DMS114 treated with DMSO at 0.1 percent for 48 hours (cell line): ENCODE measurements around the gene SBNO1.
"Not testable (repeated sequence)": the region's sequence is repeated elsewhere in the genome, so short reads cannot be mapped to it uniquely, and the experiment has no call there.

Experiments
- DNase-seq: peaks from one replicate; lab custom pipeline; 2025; ENCODE audit not compliant: unreplicated experiment; lab: John Stamatoyannopoulos, UW

SBNO1 gene

DNA sequence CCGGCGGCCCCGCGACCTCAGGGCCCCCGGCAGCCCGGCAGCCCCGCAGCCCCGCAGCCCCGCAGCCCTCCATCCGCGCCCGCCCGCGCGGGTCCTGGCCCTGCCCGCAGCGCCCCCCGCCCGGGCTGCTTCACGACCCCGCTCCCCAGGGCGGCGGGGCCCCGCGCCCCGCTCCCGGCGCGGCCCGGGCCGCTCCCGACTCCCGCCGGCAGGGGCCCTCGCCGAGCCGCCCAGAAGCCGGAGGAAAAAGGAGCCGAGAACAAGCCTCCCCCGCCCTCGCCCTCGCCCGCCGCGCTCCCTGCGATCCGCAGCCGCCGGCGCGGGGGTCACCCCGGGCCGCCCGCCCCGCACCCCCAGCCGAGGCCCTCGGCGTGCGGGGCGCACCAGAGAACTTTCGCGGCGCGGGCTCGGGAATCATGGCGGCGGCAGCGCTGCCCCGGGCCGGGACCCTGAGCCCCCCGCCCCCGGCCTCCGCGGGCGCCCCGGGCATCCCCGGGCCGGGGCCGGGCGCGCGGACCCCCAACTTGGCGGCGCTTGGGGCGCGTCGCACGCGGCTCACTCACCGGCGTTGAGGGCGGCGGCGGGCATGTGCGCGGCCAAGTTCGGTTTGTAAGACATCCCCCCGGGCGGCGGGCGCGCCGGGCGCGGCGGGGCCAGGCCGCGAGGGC lies 93.5 kb downstream of the SBNO1 start:
- no peak for DNase-seq

DNA sequence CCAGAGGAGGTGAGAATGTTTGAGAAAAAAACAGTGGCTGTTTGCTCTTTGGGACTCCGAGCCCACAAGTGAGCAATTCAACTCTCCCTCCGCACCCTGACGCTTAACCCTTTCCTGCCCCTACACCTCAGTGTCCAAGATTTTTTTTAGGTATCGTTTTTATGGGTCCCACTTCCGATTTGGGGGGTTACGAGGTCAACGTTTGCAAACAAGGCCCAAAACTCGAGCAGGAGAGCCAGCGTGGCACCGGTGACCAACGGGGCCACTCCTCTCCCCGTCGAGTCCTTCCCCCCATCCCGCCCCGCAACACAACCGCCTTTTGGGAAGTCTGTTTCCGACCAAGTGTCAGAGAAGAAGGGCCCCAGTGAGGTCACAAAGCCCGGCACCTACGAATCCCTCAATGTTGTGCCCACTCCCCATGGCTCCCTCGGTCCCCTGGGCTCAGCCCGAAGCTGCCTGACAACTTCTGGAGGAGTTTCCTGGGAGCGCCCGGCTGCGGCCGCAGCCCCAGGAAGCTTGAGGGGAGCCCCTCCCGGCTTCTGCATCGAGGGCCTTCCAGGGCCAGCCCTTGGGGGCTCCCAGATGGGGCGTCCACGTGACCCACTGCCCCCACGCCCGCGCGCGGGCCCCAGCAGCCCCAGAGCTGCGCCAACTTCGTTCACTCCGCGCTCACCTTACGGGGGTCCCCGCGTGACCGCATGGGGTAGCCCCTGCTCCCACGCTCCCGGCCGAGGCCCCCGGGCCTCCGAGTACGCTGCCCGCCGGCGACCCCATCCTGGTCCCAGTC lies 94.2 kb downstream of the SBNO1 start:
- DNase-seq = no peak

- no peak for DNase-seq
Observed at GRCh38 chr12:123269896-123270213, 94.8 kb downstream of the SBNO1 start.

DNA sequence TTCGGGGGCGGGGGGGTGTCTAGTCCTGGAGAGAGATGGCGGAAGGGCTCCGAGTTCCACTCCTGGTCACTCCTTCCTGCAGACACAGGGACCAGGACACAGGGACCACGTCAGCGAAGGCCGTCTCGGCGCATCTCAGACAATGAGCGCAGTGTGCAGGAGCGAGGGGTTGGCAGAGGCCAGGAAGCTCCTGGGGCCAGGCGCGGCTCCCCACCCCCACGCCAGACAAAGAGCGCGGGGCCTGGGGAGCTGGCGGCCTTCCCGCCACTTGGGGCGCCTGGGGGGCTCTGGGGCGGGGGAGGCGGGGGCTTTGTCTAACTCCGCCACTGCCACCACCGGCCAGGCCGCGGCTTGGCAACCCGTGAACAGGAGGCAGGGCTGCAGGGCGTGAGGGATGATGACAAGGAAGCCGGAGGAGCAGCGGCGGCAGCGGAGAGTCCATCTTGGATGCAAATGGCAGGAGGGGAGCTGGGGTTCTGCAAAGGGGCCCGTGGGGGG lies 95.2 kb downstream of the SBNO1 start:
- DNase-seq = no peak

DNA sequence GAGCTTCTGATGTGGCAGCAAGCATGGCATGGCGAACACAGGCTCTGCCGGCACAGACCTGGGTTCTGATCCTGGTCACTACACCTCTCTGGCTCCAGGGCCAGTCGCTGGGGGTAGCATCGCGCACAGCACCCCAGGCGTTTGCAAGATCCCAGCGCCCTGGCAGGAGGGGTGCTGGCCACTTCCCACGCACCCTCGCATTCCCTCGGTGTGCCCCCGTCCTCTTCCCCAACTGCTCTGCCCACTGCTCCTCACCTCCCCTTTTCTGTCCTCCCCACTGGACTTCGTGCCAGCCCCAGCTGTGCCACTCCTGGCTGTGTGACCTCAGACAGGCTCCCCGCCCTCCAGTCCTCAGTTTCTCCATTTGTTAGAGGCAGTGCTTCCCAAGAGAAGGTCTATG lies 95.8 kb downstream of the SBNO1 start:
- DNase-seq = no peak

DNA sequence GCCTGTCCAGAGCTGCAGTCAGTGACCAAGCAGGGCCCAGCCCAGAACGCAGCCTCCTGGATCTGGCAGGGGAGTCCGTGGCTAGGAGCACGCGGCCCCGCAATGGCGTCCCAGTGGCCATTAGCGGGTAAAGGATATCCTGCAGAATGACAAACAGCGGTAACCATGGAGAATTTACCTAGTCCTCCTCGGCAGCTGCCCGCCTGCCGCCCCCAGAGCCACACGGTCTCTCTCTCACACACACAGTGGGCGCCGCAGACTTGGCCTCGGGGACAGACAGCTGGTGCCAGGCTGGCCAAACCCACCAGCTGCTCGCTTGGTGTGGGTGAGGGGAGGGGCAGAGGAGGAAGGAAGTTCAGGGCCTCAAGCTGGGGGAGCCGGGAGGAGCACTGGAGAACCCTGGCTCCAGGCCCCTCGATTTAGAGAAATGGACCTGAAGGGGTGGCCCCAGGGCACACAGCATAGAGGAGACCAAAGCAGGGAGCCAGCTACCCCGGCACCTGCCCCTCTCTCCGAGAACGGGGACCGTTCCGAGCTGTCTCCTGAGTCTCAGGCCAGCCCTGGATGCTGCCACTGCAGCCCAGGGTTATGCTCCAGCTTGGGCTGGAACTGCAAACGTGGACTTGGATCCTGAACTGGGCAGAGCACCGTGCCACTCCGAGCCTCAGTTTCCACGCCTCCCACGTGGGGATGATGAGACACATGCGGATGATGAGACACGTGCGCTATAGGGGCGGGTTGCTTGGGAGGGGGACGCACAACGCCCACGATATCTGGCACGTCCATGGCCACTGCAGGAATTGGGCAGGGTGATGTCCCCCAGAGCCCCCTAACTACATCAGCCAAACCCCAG lies 96.4 kb downstream of the SBNO1 start:
- no peak for DNase-seq

DNA sequence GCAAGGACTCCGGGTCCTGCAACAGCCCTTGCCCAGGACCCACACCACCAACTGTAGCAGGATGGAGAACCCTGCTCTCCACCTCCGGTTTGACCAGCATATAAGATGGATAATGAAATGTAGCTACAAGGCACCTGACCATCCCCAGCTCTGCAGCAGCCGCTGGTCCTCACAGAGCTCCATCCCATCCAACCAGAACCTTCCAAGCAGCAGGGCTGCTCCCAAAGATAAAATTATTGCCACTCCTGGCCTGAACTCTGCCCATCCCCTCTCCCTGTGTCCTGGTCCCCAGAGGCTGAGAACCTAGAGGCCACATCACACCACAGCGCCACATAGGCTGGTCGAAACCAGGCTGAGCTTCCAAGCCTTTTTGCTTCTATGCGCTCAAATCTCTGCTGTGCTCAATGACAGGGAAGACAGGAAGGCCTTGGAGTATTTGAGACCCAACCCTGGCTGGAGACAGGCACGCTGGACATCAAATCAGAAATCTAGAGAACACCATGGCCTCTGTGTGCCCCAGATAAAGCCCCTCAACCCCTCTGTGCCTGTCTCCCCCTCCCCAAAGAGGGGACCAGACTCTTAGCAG lies 97.2 kb downstream of the SBNO1 start:
- no peak for DNase-seq

- DNase-seq = no peak
Observed at GRCh38 chr12:123266679-123267277, 97.9 kb downstream of the SBNO1 start.

DNA sequence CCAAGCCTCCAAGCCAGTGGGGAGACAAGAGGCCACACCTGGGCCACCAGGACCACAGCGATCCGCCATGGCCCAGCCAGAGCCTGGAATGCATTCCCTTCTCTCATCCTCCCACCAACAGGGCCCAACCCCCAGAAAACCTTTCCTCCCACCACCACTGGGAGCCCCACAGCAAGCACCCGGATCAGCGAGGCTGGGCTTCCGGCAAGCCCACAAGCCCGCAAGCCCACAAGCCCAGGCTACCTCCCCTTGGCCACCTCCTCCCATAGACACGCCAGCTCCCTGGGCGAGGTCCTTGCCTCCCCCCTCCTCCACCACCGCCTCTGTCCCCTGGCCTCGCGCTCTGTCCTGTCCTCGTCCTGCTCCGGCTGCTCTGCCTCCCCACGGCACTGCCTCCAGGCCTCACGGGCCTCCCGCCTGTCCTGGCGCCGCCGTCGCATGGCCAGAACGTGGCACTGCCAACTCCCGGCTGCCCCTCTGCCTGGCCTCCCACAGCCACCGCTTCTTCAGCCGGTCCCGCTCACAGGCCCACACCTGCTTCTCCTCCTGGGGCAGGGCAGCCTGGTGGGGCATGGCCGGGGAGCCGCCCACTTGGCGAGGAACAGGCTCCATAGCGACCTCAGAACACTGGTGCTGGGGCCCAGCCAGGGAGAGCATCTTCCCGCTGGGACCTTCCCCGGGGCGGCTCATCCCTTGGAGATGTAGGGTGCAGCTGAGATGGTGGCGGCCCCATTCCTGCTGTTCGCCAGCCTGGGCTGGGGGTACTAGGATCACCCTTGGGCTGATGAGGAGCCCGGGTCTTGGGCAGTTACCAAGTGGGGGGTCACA lies 98.6 kb downstream of the SBNO1 start:
- DNase-seq = no peak

DNA sequence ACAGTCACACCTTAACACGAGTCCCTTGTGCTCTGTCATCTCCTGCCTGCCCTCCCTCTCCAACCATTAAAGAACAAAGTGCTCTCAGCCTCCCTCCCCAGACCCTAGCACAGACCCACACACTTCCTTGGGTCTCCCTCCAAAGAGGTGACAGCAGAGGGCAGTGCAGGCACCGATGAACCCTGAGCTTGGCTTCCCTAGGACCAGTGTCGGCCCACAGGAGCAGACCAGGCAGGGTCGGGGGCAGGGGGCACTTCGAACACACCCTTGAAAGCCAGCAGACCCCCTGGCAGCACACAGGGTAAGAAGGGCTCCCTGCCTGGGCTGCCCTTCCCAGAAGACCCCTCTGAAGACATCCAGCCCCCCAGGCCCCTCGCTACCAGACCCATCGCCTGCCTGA lies 100.0 kb downstream of the SBNO1 start:
- no peak for DNase-seq

DNA sequence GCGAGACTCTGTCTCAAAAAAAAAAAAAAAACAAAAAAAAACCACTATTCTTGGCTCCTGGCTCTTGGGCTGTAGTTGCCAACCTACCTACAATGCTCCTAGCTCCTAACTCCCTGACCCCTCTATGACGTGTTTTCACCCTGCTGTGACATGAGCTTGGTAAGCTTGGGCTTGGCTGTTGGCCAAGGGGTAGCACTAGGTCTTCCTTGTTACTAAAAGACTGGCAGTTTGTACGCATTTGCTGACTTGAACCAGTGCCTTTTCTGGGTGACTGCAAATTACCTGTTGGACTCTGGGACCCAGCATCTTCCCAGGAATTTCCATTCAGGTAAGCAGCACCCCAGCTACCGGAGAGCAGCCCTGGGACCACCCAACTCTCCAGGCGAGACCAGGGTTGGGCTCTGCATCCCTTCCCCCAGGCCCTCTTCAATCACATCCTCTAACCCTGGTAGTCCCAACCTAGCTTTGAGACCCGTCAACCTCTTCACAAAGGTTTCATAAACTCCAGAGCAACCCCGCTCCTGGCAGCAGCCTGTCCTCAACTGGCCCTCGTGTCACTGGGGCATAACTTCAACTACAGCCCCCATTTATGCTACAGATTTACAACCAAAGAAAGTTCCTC lies 101.3 kb downstream of the SBNO1 start:
- DNase-seq = no peak

GRCh38 chr12:123261196-123261595 lies 103.5 kb downstream of the SBNO1 start:
- no peak for DNase-seq

GRCh38 chr12:123260081-123260480 lies 104.6 kb downstream of the SBNO1 start:
- DNase-seq = no peak

DNA sequence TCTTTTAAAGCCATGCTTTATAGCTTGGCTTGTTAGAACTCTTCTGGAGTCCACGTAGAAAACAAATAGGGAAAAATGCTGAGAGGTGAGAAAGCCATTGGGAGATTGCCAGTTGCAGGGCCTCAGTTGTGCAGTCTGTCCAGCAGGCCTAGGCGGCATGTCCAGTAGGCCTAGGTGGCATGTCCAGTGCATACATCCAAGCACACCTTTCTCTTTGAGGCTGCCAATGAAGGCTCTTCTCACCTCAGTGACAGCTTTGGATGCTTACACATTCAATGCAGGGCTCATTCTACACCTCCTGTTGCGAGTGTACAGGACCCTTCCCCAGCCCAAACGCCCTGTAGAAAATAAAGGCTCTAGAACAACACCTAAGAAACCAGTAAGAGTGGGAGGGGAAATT lies 106.1 kb downstream of the SBNO1 start:
- DNase-seq = no peak

GRCh38 chr12:123254853-123255446 lies 109.7 kb downstream of the SBNO1 start:
- DNase-seq = no peak

GRCh38 chr12:123253641-123254459 lies 110.8 kb downstream of the SBNO1 start:
- DNase-seq = no peak

DNA sequence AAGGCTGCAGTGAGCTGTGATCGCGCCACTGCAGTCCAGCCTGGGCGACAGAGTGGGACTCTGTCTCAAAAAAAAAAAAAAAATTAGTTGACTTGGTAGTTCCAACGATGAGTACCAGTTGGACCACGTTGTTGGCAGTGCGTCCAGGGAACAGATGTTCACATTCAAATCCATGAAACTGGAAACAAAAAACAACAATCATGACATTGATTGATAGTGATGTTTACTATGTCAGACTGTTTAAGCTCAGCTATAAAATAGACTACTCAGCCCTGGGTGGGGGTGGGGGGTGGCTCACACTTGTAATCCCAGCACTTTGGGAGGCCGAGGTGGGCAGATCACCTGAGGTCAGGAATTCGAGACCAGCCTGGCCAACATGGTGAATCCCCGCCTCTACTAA lies 112.3 kb downstream of the SBNO1 start:
- DNase-seq = not testable (repeated sequence)

DNA sequence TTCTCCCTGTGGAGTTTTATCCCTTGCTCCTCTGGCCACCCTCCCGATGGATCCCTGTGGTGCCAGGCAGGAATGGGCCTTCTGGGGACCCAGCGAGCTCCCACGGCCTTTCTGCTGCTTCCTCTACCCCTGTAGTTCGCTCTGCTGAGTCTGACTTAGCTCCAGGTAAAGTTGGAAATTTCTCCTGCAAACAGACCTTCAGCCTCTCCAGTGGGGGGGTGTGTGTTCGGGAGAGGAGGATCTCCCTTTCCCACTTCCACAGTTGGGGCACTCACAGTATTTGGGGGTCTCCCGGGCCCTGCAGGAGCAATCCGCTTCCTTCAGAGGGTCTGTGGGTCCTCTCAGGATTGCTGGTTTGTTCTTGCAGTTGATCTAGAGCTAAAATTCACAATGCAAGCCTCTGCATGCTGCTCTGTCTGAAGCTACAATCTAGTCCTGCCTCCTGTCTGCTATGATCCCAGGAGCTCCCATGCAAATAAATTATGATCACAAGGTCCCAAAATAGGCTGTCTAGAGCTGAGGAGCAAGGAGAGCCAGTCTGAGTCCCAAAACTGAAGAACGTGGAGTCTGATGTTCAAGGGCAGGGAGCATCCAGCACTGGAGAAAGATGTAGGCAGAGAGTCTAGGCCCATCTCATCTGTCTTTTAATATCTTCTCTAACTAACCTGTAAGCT lies 113.1 kb downstream of the SBNO1 start:
- DNase-seq = no peak
